GM18867 (cell line): ENCODE measurements around the gene TNFSF8.

Experiments used
- ATAC-seq: cut with Tn5 transposase; IDR thresholded peaks from one replicate; pipeline ENCODE4 v1.9.1; 2021; ENCODE audit warnings: mild to moderate bottlenecking, moderate library complexity; ENCODE audit not compliant: unreplicated experiment

TNFSF8 gene

GRCh38 chr9:114880291-114880745 is 50.1 kb downstream of the TNFSF8 start:
- no peak for ATAC-seq

- ATAC-seq, result no peak
These were observed 51.4 kb downstream of the TNFSF8 start for GRCh38 chr9:114878879-114879564.

GRCh38 chr9:114869845-114870244 is 60.5 kb downstream of the TNFSF8 start:
- ATAC-seq, result no peak

DNA sequence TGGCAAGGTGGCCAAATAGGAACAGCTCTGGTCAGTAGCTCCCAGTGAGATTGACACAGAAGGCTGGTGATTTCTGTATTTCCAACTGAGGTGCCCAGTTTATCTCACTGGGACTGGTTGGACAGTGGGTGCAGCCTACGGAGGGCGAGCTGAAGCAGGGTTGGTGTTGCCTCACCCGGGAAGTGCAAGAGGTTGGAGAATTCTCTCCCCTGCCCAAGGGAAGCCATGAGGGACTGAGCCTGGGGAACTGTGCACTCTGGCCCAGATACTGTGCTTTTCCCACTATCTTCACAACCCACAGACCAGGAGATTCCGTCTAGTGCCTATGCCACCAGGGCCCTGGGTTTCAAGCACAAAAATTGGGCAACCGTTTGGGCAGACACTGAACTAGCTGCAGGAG is 61.0 kb downstream of the TNFSF8 start:
- no peak for ATAC-seq

DNA sequence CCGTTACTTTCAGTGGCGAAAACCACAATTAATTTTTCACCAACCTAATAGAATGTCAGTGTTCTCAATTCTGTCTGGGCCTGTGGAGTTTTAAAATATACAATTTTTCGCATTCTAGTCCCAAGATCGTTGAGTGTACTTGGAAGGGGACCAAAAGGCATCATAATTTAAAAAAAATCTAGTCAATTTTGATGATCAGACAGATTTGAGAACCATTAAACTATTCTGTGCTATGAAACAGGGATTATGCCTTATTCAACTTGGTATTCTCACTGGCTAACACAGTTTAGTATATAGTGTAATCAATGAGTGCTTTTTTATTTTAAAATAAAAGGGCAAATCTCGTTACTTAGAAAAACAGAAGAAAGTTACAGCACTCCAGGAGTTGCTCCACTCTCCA is 63.1 kb downstream of the TNFSF8 start:
- no peak for ATAC-seq

DNA sequence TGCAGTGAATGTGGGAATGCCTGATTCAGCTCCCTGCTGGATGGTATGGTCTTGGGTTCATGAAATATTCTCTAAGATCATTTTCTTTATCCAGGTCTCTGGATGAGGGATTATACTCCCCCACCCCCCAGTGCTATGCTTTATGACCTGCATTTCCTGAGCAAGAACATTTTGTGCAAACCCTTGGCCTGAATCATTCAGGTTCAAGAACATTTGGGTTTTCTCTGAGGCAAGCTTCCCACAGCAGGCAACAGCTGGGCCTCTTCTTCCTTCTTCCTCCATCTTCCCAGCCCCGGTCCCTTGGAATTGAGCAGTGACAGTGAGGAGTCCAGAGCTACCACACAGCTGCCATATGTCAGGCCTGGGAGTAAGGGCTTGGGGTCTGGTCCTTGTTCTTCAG is 65.9 kb downstream of the TNFSF8 start:
- no peak for ATAC-seq

DNA sequence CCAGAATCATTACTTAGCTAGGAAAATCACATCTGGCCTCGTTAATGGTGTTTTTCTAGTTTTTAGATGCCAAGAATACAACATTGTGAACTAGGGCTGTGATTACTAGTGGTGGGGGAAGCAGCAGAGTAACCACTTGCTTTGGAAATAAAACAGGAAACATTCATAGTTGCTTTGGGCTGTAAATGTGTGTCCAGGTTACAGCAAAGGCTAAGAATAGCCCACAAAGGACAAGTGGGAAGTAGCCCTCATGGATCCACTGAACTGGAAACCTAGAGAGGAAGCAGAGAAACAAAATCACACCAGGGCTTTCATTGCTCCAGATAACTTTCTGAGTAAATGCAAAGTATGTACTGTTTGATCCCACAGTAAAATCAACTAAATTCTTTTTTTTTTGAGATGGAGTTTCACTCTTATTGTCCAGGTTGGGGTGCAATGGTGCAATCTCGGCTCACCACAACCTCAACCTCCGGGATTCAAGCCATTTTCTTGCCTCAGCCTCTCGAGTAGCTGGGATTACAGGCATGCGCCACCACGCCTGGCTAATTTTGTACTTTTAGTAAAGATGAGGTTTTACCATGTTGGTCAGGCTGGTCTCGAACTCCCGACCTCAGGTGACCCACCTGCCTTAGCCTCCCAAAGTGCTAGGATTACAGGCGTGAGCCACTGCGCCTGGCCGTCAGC is 68.3 kb downstream of the TNFSF8 start:
- ATAC-seq, result no peak

DNA sequence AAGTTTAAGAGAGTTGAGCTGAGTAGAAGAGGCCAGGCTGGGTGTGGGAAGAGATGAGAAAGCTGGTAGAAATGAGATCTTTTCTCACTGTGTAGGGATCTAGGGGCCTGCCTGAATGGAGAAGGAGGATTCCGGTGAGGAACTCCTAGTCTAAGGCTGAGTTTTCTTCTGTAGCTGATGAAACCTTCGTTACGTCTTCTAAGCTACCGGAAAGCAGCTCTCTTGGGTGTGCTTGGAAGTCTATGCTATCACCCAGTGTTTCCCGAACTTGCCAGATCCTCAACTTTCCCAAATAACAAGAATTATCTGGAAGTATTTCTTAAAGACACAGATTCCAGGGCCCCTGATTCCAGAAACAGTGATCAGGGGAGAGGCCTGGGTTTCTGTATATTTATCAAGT is 69.1 kb downstream of the TNFSF8 start:
- no peak for ATAC-seq

GRCh38 chr9:114860187-114860586 is 70.2 kb downstream of the TNFSF8 start:
- ATAC-seq, result no peak

GRCh38 chr9:114856942-114857315 is 73.5 kb downstream of the TNFSF8 start:
- no peak for ATAC-seq

- no peak for ATAC-seq
These were observed 74.0 kb downstream of the TNFSF8 start for GRCh38 chr9:114856215-114856941.

- ATAC-seq, result no peak
These were observed 74.9 kb downstream of the TNFSF8 start for GRCh38 chr9:114855488-114855887.

DNA sequence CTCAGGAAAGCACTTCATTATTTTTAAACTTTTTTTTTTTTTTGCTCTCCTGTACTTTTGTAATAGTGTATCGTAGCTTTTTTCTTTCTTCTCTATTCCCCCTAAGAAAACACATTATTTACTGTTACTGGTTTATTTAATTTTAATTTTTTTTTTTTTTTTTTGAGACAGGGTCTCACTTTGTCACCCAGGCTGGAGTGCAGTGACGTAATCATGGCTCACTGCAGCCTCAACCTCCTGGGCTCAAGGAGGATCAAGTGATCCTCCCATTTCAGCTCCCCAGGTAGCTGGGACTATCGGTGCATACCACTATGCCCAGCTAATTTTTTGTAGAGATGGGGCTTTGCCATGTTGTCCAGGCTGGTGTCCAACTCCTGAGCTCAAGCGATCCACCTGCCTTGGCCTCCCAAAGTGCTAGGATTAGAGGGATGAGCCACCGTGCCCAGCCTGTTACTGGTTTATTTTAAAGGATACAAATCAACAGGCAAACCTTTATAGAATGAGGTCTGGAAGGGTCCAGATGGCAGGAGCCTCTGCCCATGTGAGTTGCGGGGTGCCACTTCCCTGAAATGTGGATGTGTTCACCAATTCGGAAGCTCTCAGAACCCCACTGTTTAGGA is 75.5 kb downstream of the TNFSF8 start:
- ATAC-seq, result no peak

DNA sequence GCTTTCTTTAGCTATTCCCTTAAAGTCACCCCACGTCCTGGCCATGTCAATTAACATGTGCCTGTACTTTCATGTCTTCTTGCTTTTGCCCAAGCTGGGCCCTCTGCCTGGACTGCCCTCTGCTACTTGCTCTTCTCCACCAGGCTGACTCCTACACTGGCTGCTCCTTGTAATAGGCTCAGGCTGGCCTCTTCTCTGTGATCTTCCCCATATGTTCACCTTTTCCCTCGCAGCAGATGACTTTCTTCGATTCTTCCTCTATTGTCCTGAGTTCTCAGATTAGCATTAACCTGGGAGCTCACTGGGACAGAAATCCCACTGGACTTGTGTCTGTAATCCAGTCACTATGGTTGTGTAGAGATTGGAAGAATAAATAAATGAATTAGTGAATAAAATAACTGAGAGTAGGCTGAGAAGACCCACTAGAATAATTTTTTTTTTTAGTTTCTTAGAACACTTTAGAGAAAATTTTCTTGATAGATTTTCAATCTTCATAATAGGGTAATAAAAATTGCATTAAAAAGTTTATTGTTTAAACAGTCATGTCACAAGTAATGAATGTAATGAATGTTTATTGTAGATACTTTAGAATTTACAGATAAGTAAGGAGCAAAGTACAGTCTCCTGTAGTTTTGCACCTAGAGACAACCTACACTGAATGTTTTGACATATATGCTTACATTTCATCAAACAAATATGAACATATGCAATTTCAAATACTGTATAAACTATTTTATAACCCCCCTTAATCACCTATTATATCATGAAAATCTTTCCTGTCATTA is 77.1 kb downstream of the TNFSF8 start:
- no peak for ATAC-seq

DNA sequence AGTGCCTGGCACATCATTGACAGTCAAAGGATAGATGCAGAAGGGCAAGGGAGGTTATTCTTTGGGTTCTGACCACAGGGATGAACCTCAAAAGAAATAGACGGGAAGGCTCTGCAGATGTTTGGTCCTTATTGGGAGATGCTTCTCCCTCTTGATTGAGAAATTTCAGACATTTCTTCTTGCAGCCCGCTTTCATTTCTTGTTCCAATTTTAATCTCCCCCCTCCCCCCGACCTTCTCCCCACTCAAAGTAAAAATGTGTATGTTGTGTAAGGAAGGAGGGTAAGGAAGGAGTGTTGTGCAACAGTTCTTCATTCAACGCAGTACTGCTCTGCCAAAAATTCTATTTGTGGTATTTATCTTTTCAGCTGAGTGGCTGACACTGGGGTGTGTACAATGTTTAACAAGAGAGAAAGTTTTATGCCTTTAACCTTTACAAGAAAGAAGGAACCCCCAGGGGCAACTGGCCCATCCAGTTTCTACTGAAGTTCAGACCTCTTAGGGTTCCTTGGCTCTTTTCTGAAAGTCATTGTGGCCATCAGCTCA is 78.3 kb downstream of the TNFSF8 start:
- no peak for ATAC-seq

DNA sequence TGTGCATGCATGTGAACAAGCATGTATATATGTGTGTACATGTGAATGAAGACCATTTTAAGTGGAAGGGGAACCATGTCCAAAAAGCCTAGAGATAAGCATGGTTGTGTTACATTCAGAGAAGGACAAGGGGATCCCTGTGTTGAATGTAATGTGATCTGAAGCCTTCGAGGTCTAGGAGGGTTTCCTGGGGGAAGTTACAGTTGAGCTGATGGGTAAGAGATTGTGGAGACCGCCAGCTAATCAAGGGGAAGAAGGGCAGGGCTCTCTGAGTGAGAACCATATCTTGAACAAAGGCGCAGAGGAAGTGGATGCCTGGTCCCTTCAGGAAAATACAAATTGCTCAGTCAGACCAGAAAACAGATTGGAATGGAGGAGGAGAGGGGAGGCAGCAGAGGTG is 79.1 kb downstream of the TNFSF8 start:
- no peak for ATAC-seq
